GM19035 (cell line): Measurements from ENCODE around the gene DYRK4.

ENCODE experiments used
- ATAC-seq: cut with Tn5 transposase; IDR thresholded peaks from one replicate; pipeline ENCODE4 v1.9.1; 2021; ENCODE audit not compliant: unreplicated experiment

Gene DYRK4

GRCh38 chr12:4615667-4616066, 53.7 kb downstream of the DYRK4 start:
- no peak for ATAC-seq

DNA sequence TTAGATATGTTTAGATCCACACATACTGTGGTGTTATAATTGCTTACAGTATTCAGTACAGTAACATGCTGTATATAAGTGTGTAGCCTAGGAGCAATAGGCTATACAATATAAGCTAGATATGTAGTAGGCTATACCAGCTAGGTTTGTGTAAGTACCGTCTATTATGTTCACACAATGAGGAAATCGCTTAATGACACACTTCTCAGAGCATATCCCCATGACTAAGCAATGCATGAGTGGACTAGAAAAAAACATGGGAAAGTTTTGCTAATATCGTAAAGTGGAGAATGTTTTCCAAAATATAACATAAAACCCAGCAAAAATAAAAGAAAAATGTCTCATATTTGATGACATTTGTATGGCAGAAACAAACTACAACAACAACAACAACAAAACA, 59.5 kb downstream of the DYRK4 start:
- ATAC-seq: no peak

- no peak for ATAC-seq
Measured at GRCh38 chr12:4626543-4626942, 64.5 kb downstream of the DYRK4 start.

DNA sequence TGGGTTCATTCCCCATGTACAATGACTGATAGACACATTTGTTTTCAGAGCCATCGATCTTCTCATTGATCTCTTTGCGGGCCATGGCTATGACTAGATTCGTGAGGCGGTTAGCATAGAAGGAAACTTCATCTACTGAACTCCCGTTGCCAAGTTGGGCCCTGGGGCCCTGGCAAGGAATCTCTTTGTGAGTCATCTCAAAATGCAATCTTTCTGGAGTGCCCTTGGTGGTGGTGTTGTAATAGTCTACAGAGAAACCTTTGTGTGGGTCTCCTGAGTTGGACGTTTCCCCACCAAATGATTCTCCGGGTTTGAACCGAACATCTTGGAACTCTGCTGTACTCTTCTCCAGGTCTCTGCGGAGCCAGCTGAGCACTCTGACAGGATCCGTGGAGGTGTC, 66.4 kb downstream of the DYRK4 start:
- no peak for ATAC-seq

- no peak for ATAC-seq
Measured at GRCh38 chr12:4630262-4630661, 68.3 kb downstream of the DYRK4 start.

GRCh38 chr12:4643747-4644146, 81.7 kb downstream of the DYRK4 start:
- no peak for ATAC-seq

DNA sequence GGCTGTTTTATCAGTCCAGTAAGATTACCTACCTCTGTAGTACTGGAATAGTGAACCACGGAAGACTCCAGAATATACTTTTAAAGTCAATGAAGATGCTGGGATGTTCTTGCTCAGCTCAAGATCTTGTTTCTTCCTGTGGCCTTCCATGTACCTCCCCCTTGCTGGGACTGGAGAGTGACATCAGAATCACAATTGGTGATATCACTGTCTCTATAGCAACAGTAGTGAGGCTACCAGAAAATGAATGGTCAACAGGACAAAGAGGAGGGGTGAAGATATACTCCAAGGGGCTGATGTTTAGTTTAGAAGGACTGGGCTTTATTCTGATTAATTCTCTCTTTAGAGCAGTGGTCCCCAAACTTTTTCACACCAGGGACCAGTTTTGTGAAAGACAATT, 83.0 kb downstream of the DYRK4 start:
- no peak for ATAC-seq

GRCh38 chr12:4648104-4648500, 86.1 kb downstream of the DYRK4 start:
- no peak for ATAC-seq

DNA sequence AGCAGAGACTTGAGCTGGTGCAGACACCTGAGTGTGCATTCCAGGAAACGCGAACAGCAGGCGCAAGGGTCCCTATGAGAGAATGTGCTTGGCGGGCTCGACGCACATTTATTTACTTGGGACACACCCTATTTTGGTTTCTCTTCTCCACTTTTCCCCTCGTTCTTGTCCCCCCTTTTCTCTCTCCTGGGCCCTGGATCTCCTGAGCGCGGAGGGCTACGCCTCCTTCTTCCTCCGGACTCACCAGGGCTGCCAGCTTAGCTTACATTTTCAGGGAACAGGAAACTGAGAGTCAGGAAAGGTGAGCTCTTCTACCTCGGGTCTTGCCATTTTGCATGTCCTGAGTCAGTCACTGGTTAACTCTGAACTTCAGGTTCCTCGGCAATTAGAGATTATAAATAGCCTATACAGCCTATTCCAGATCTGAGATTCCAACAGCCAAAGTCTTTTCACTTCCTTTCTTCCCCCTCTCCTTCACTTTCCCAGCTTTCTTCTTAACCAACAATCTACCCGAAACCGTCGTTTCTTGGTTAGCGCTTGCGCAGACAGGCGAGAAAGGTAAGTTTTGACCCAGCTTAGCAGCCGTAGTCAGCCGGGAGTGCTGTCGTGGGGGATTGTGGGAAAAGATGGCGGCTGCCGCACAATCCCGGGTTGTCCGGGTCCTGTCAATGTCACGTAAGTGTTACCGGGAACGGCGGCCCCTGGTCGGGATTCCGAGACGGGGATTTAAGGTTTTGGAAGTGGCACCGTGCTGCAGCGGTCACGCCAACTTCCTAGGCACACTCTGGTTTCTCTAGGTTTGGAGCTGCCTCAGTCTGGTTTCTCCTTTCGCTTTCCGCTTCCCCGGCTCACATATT, 86.7 kb downstream of the DYRK4 start, which contains the start of the genes AKAP3 and NDUFA9:
TSS of gene AKAP3 (minus strand) at position 551 of the 857 bp plus-strand sequence. CDS start 10,855 bp downstream, outside the sequence.
TSS of gene NDUFA9 (plus strand) at position 614 of the 857 bp plus-strand sequence. CDS start at position 627, 13 bp downstream.
- ATAC-seq: peak; percentile 91

- ATAC-seq: no peak
Measured at GRCh38 chr12:4649358-4649661, 87.3 kb downstream of the DYRK4 start.

GRCh38 chr12:4653257-4653656, 91.2 kb downstream of the DYRK4 start:
- ATAC-seq: no peak

- ATAC-seq: no peak
Measured at GRCh38 chr12:4653691-4654090, 91.7 kb downstream of the DYRK4 start.
